CD14-positive monocyte (primary cell): ENCODE measurements around the gene TSPAN33. TPM values are rescaled to one million over a fixed set of nuclear protein-coding genes. Genes with fewer than 3 reads are reported as not detected.

Experiments
- DNase-seq, 3 donors: peaks; one replicate each; pipeline ENCODE4 v3.0.0-alpha.2; 2011 to 2022
- H2AFZ ChIP-seq: 2 replicates; pipeline ENCODE4 v1.6.0; 2012; ENCODE audit warnings: mild to moderate bottlenecking, low read depth, low read length, inconsistent platforms; ENCODE audit not compliant: insufficient read depth, poor library complexity, severe bottlenecking
- H3K27ac ChIP-seq, 2 donors: 1 replicate in 1 of 2; 2 replicates in 1 of 2; pipeline ENCODE4 v1.5.1; 2012 to 2013; ENCODE audit warnings: low read length in 2 of 2, control low read depth in 1 of 2, inconsistent platforms in 1 of 2, low read depth in 1 of 2, mild to moderate bottlenecking in 1 of 2
- H3K27me3 ChIP-seq, 2 donors: one replicate each; pipeline versions ENCODE4 v1.6.0 to v1.6.1; 2011 to 2013; ENCODE audit warnings: low read length in 2 of 2; ENCODE audit not compliant: control insufficient read depth in 2 of 2, insufficient read depth in 2 of 2
- H3K36me3 ChIP-seq, 2 donors: replicated peaks in 1 of 2; 1 replicate in 1 of 2; 2 replicates in 1 of 2; pipeline versions ENCODE4 v1.5.1 to v1.6.1; 2012 to 2013; ENCODE audit warnings: low read length in 2 of 2, control low read depth in 1 of 2, inconsistent platforms in 1 of 2, mild to moderate bottlenecking in 1 of 2; ENCODE audit not compliant: insufficient read depth in 2 of 2, control insufficient read depth in 1 of 2
- H3K4me1 ChIP-seq, 2 donors: 1 replicate in 1 of 2; 2 replicates in 1 of 2; pipeline versions ENCODE4 v1.5.1 to v1.6.1; 2012 to 2013; ENCODE audit warnings: low read length in 2 of 2, control low read depth in 1 of 2, inconsistent platforms in 1 of 2, mild to moderate bottlenecking in 1 of 2, moderate library complexity in 1 of 2; ENCODE audit not compliant: insufficient read depth in 2 of 2, control insufficient read depth in 1 of 2
- H3K4me2 ChIP-seq: replicated peaks from 2 replicates; pipeline ENCODE3; 2012; ENCODE audit warnings: low read length, moderate library complexity, mild to moderate bottlenecking; ENCODE audit not compliant: poor library complexity, severe bottlenecking; ENCODE audit errors: extremely low read depth
- H3K4me3 ChIP-seq, 3 experiments: fragments of 200-600 bp in 1 of 3; sonication (generic) in 1 of 3; replicated peaks in 1 of 3; 1 replicate in 2 of 3; 2 replicates in 1 of 3; pipeline ENCODE4 v1.5.1; 2011 to 2013; ENCODE audit warnings: low read length in 3 of 3, mild to moderate bottlenecking in 3 of 3, control low read depth in 2 of 3, low read depth in 2 of 3, inconsistent platforms in 1 of 3, moderate library complexity in 1 of 3
- H3K79me2 ChIP-seq: 2 replicates; pipeline ENCODE4 v1.6.0; 2012; ENCODE audit warnings: mild to moderate bottlenecking, control low read depth, inconsistent platforms, low read length, moderate library complexity; ENCODE audit not compliant: insufficient read depth
- H3K9ac ChIP-seq: 2 replicates; pipeline ENCODE4 v1.6.0; 2017; ENCODE audit warnings: low read length, mild to moderate bottlenecking; ENCODE audit not compliant: insufficient read depth, poor library complexity, severe bottlenecking
- H3K9me3 ChIP-seq, 2 donors: replicated peaks in 1 of 2; 1 replicate in 1 of 2; 2 replicates in 1 of 2; pipeline versions ENCODE4 v1.5.1 to v1.6.1; 2012 to 2013; ENCODE audit warnings: low read length in 2 of 2, control low read depth in 1 of 2; ENCODE audit not compliant: control insufficient read depth in 1 of 2, insufficient read depth in 1 of 2
- H4K20me1 ChIP-seq: 2 replicates; pipeline ENCODE4 v1.6.0; 2012; ENCODE audit warnings: mild to moderate bottlenecking, low read length, control low read depth, moderate library complexity; ENCODE audit not compliant: insufficient read depth
- H3K27ac Mint-ChIP-seq, 7 donors: one replicate each; pipeline ENCODE4 v1.8.0; 2020; ENCODE audit warnings: mild to moderate bottlenecking in 7 of 7, mixed read lengths in 7 of 7, moderate library complexity in 6 of 7, inconsistent platforms in 2 of 7
- H3K27me3 Mint-ChIP-seq, 3 donors: one replicate each; pipeline ENCODE4 v1.8.0; 2021 to 2022; ENCODE audit warnings: low read depth in 3 of 3, mild to moderate bottlenecking in 3 of 3, mixed read lengths in 3 of 3, moderate library complexity in 3 of 3, inconsistent platforms in 1 of 3
- H3K36me3 Mint-ChIP-seq, 2 donors: one replicate each; pipeline ENCODE4 v1.8.0; 2020; ENCODE audit warnings: mixed read lengths in 2 of 2, inconsistent platforms in 1 of 2, mild to moderate bottlenecking in 1 of 2
- H3K4me1 Mint-ChIP-seq: one replicate; pipeline ENCODE4 v1.8.0; 2020; ENCODE audit warnings: mild to moderate bottlenecking, mixed read lengths
- H3K4me3 Mint-ChIP-seq, 2 donors: one replicate each; pipeline ENCODE4 v1.8.0; 2020; ENCODE audit warnings: mild to moderate bottlenecking in 2 of 2, mixed read lengths in 2 of 2, moderate library complexity in 1 of 2
- H3K9me3 Mint-ChIP-seq, 7 donors: one replicate each; pipeline ENCODE4 v1.8.0; 2020 to 2022; ENCODE audit warnings: mixed read lengths in 7 of 7, mild to moderate bottlenecking in 6 of 7, moderate library complexity in 6 of 7, inconsistent platforms in 2 of 7
- CTCF ChIP-seq: fragments of 200-600 bp; IDR thresholded peaks from one replicate; pipeline ENCODE4 v1.8.0; 2022; ENCODE audit warnings: antibody characterized with exemption, mild to moderate bottlenecking
- WGBS: methylation state at CpG from one replicate; pipeline ENCODE4 v1.1.5; 2013; ENCODE audit warnings: missing lambda C conversion rate; ENCODE audit not compliant: insufficient coverage; 5-methylcytosine and 5-hydroxymethylcytosine counted together
- intact Hi-C, 2 donors: fragments of 100-400 bp; cut with micrococcal nuclease; formaldehyde crosslinking; loops; one replicate each; pipeline versions ENCODE4 v1.15.0 to v1.15.1; 2023
- polyA plus RNA-seq, 3 donors: library from polyadenylated mRNA; depleted of rRNA in 1 of 3; unstranded in 2 of 3; stranded (reverse) in 1 of 3; fragments of 300-500 nt in 2 of 3; fragments of >200 nt in 1 of 3; fragmentation: Illumina TruSeq in 2 of 3; gene quantifications; 1 replicate in 2 of 3; 2 replicates in 1 of 3; pipeline ENCODE4 v1.2.3, GENCODE V29; 2012 to 2021

The TSPAN33 gene
- polyA plus RNA-seq, 3 donors = 2.9 to 7.5 (median 4.4) TPM

GRCh38 chr7:129157651-129158050 is 13.1 kb downstream of the TSPAN33 start:
- H3K9ac ChIP-seq = no peak overlapping the region
- peaks cover 0 to 2% of the 10 kb centered on the region in 2 donors for H3K36me3 Mint-ChIP-seq
- intact Hi-C loops = no loop called here
- no peak for TF ChIP-seq CTCF
- no peaks in the 10 kb centered on the region for H3K9me3 ChIP-seq
- H3K4me2 ChIP-seq = no peak overlapping the region
- H2AFZ ChIP-seq = no peak overlapping the region
- no peak overlapping the region for H3K4me3 ChIP-seq
- no peak overlapping the region for H3K27ac ChIP-seq
- H3K79me2 ChIP-seq = no peaks in the 10 kb centered on the region
- H3K4me1 ChIP-seq = no peaks in the 10 kb centered on the region
- DNase-seq = no peak
- WGBS = 98% methylated on average over 5 of the region's 9 CpGs
- H4K20me1 ChIP-seq = no peaks in the 10 kb centered on the region
- no peaks in the 10 kb centered on the region for H3K27me3 ChIP-seq
- peaks cover 0 to 4% (median 0%) of the 10 kb centered on the region in 3 donors for H3K27me3 Mint-ChIP-seq
- H3K36me3 ChIP-seq = no peaks in the 10 kb centered on the region
- no peak overlapping the region for H3K27ac Mint-ChIP-seq
- no peak overlapping the region for H3K4me3 Mint-ChIP-seq
- H3K9me3 Mint-ChIP-seq = no peaks in the 10 kb centered on the region
- no peaks in the 10 kb centered on the region for H3K4me1 Mint-ChIP-seq

GRCh38 chr7:129159539-129159938 is 15.0 kb downstream of the TSPAN33 start:
- no peak overlapping the region for H3K27ac Mint-ChIP-seq
- intact Hi-C loops = no loop called here
- no peaks in the 10 kb centered on the region for H3K9me3 Mint-ChIP-seq

More at GRCh38 chr7:129159539-129159938, 15.0 kb downstream of the TSPAN33 start:
- H3K4me1 ChIP-seq = no peaks in the 10 kb centered on the region
- WGBS = no CpG with 5 or more reads among the region's 3 CpGs
- Mint-ChIP-seq H3K4me1 (peaks cover 2% of the 10 kb centered on the region), H3K4me3 (no peak overlapping the region), H3K27me3 (peaks cover 0 to 4% (median 0%) of the 10 kb centered on the region in 3 donors), H3K36me3 (peaks cover 0 to 4% of the 10 kb centered on the region in 2 donors)
- H3K4me3 ChIP-seq = no peak overlapping the region
- no peak for TF ChIP-seq CTCF
- H3K9ac ChIP-seq = no peak overlapping the region
- H3K4me2 ChIP-seq = no peak overlapping the region
- H3K27ac ChIP-seq = no peak overlapping the region
- H2AFZ ChIP-seq = no peak overlapping the region
- no peaks in the 10 kb centered on the region for H3K9me3 ChIP-seq
- no peaks in the 10 kb centered on the region for H3K36me3 ChIP-seq
- no peaks in the 10 kb centered on the region for H3K27me3 ChIP-seq
- H4K20me1 ChIP-seq = no peaks in the 10 kb centered on the region
- DNase-seq = no peak
- H3K79me2 ChIP-seq = no peaks in the 10 kb centered on the region
